Posterior cingulate gyrus (tissue), 11 donors: ENCODE measurements around the gene EIF5B.
A peak's percentile ranks its signal among the peaks of the same experiment; 100 is the strongest.
"Not testable (repeated sequence)": the region's sequence is repeated elsewhere in the genome, so short reads cannot be mapped to it uniquely, and the experiment has no call there.

Experiments
- DNase-seq, 10 donors: peaks; one replicate each; pipeline versions ENCODE4 v3.0.0 to v3.0.0-alpha.2; 2020 to 2021; ENCODE audit warnings: mixed read lengths in 3 of 10
- intact Hi-C: fragments of 100-400 bp; cut with DNase I; formaldehyde crosslinking; loops from one replicate; pipeline ENCODE4 v1.15.1; 2023

The EIF5B gene

DNA sequence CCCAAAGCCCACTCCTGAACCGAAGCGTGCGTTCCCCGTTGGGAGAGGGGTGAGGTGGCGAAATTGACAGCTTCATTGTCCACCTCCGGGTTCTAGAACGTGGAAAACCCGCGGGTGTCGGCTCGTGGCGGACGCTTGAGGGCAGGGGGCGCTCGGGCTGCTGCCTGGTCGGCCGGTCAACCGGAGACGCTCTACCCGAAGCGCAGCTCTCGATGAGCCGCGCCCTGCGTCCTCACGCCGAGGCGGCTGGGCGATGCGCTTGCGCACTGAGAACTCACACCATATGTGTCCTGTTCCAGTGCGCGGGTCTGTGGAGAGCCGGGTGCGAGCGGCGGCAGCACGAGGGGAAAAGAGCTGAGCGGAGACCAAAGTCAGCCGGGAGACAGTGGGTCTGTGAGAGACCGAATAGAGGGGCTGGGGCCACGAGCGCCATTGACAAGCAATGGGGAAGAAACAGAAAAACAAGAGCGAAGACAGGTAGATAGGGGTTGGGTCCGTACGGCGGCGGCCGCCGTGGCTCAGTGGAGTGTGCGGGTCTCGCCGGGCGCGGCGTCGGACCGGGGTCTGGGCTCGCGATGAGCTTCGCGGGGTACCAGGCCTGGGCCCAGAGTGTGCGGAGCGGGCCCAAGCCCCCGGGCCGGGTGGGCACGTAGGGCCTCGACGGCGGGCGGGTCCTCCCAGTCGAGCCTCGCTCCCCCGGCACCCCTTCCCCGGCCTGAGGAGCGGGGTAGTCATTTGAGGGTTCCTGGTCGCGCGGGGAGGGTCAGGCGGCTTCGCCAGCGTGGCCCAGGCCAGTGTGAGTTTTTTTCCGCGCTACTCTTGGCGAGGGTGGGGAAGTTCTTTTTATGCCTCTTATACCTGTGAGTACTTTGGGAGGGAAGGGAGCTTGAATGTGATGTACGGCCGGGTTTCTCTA, at the start of gene EIF5B:
Gene EIF5B, plus strand, starts transcription at position 277 of the 916 bp plus-strand sequence. Its CDS starts 166 bp downstream, at position 443.
- intact Hi-C loops = loop anchor here (1.0 to 10.0 kb wide), 2 partner anchors 153 to 183 kb away; partner anchors contain the start of genes LIPT1, REV1 and TSGA10
- DNase-seq = peak; percentile 94 to 100 (median 97)

- no peak for DNase-seq
- intact Hi-C loops = no loop called here
Measured at GRCh38 chr2:99297994-99298393, 39.2 kb upstream of the EIF5B start.

DNA sequence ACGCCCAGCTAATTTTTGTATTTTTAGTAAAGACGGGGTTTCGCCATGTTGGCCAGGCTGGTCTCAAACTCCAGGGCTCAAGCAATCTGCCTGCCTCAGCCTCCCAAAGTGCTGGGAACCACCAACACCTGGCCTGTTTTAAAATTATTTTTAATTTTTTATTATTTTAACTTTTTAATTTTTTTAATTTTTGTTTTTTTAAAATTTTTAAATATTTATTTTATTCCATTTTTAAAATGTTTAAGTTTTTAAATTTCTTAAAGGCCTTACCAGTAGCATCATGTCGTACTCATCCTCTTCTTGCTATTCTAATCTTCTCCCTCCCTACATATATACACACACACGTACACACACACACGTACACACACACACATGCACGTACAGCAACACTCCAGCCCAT, 37.6 kb upstream of the EIF5B start:
- intact Hi-C loops = no loop called here
- DNase-seq = no peak

DNA sequence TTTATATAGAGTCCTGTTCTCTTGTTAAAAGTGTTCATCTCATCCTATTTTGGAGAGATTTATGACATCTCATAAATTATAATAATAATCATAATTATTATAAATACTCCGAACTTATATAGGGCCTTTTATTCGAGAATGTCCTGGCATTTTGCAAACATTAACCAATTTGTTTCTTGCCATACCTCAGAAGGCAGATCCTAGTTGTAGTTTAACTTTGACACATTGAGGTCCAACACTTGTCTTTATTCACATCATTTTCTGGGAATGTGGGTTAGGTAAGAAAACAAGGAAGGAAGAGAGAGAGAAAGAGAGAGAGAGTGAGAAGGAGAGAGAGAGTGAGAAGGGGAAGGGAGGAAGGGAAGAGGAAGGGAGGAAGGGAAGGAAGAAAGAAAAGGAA, 36.1 kb upstream of the EIF5B start, which contains the start of gene LYG1:
Gene LYG1, minus strand, starts transcription at position 101 of the 400 bp plus-strand sequence. CDS start 5,527 bp downstream, outside the sequence.
- DNase-seq, intact Hi-C loops: not testable (repeated sequence)

DNA sequence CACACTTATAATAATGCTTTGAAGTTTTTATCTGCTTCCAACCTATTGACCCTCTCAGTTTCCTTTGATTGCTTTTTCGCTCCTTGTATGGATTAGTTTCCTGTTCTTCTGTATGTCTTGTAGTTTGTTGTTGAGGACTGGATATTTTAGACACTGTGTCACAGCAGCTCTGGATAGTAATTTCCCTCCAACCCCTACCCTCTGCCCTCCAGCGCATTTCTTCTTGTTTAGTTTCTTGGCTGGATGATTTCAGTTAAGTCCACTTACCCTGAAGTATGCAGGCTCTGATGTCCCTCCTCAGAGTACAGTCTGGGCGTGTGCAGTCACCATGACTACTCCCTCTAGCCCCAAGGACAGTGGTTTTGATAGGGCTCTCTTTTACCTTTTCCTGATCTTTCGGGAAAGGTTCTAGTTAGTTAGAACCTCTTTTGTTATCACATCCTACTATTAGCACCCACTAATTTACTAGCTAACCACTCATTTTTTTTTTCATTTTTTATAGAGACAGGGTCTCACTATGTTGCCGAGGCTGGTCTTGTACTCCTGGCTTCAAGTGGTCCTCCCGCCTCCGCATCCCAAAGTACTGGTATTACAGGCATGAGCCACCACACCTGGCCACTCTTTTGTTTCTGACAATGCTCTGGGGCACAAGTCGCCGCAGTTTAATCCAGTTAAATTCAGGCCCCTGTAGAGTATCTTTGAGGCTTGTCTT, 19.9 kb upstream of the EIF5B start:
- intact Hi-C loops = no loop called here
- no peak for DNase-seq

DNA sequence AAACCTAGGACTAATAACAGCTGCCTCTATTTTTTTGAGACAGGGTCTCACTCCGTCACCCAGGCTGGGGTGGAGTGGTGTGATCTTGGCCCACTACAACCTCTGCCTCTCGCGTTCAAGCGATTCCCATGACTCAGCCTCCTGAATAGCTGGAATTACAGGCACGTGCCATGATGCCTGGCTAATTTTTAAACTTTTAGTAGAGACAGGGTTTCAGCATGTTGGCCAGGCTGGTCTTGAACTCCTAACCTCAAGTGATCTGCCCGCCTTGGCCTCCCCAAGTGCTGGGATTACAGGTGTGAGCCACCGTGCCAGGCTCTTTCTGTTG, 19.4 kb upstream of the EIF5B start:
- DNase-seq, intact Hi-C loops: not testable (repeated sequence)

- no peak for DNase-seq
- intact Hi-C loops = no loop called here
Measured at GRCh38 chr2:99325384-99325783, 11.8 kb upstream of the EIF5B start.

DNA sequence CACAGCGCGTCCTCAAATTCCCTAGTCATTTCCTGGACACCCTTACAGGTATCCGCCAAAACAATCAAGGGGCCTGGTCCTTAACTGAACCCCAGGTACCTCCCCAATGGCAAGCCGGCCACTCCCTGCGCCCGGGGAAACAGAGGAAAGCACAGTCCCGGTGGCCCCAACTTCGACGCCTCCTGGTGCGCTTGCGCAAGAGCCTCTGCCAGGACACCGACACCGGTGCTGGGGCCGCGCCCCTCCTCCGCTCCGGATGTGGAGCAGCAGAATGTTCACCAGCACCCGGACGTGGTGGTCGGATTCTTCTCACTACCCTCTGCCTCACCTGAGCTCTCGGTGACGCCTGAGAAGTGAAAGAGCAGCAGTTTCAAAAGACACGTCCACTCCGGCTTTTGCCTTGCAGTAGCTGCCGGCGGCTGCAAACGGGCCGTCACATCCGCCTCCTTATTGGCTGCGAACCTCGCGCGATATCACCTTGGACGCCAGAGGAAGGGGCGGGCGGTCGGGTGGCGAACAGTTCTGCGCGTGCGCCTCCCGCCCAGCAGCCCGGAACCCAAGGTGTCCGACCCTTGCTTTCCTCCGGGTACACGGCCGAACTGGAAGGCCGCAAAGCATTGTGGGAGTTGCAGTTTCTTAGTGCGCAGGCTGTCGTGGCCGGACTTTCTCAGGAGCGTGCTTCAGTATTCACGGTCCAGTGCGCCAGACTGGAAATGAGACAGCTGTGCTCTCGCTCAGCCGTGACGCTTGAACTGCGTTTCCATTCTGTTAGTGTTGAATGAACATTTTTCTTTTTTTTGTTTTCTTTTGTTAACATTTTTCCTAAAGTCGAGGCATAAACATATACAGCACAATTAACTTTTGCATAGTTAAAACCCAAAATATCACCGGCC, 1.0 kb upstream of the EIF5B start, which contains the start of gene TXNDC9:
Gene TXNDC9, minus strand, starts transcription at position 423 of the 893 bp plus-strand sequence. CDS start 3,123 bp downstream, outside the sequence.
- DNase-seq = peak; percentile 97 to 100 (median 98)
- intact Hi-C loops = loop anchor here (1.0 to 10.0 kb wide), 2 partner anchors 155 to 181 kb away; partner anchors contain the start of genes LIPT1, MITD1, MRPL30 and TSGA10

DNA sequence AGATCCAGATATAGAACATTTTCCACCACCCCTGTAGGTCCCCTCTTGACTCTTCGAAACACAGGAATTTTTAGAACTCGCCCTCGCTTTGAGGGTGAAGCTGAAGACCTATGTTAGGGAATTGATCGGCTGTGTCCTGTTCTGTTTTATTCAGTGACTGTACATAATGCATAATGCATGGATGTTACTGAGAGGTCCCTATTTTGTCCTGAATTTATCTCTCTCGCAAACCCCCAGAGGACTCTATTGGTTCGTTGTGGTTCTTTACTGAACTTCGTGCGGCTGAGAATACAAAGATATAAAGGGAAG, 431 bp upstream of the EIF5B start:
- DNase-seq = no peak
- intact Hi-C loops = loop anchor here (1.0 to 10.0 kb wide), 3 partner anchors 154 to 182 kb away; partner anchors contain the start of genes LIPT1, MITD1, MRPL30 and REV1

GRCh38 chr2:99338029-99338585, 918 bp downstream of the EIF5B start:
- intact Hi-C loops = loop anchor here (10.0 kb wide), 1 partner anchor 183 kb away; the partner anchor contains the start of genes LIPT1 and TSGA10
- DNase-seq = no peak

DNA sequence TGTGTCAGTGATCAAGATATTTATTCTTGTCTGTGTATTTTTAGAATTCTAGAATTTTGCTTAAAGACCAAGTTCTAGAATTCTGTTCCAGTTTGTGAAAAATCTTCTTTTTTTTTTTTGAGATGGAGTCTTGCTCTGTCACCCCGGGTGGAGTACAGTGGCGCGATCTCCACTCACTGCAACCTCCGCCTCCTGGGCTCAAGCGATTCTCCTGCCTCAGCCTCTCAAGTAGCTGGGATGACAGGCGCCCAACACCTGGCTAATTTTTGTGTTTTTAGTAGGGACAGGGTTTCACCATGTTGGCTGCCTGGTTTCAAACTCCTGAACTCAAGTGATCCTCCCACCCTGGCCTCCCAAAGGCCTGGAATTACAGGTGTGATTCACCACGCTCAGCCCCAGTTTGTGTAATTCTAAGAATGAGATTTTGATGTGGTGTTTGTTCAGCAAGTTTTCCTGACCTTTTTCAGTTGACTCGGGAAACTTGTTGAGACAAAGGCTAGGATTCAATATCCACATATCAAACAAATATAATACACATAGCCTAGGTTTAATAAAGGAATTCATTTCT, 3.6 kb downstream of the EIF5B start:
- intact Hi-C loops = no loop called here
- no peak for DNase-seq

DNA sequence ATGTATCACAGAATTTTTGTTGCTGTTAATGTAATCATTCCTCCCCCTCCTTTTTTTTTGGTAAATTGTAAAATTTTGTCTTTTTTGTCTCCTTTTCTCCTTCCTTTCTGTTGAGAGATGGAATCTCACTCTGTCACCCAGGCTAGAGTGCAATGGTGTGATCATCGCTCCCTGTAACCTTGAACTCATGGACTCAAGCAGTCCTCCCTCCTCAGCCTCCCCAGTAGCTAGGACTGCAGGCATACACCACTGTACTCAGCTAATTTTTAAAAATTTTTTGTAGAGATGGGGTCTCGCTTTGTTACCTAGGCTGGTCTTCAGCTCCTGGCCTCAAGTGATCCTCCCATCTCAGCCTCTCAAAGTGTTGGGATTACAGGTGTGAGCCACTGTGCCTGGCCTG, 5.3 kb downstream of the EIF5B start:
- intact Hi-C loops = no loop called here
- DNase-seq = no peak

DNA sequence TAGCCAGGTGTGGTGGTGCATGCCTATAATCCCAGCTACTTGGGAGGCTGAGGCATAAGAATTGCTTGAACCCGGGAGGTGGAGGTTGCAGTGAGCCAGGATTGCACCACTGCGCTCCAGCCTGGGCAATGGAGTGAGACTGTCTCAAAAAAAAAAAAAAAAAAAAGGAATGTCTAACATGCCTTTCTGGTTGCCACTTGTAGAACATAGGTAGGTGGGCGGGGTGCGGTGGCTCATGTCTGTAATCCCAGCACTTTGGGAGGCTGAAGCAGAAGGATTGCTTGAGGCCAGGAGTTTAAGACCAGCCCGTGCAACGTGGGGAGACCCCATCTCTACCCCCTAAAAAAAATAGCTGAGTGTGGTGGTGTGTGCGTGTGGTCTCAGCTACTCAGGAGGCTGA, 8.3 kb downstream of the EIF5B start:
- DNase-seq, intact Hi-C loops: not testable (repeated sequence)

GRCh38 chr2:99346218-99346617, 9.0 kb downstream of the EIF5B start:
- intact Hi-C loops = no loop called here
- DNase-seq = no peak

DNA sequence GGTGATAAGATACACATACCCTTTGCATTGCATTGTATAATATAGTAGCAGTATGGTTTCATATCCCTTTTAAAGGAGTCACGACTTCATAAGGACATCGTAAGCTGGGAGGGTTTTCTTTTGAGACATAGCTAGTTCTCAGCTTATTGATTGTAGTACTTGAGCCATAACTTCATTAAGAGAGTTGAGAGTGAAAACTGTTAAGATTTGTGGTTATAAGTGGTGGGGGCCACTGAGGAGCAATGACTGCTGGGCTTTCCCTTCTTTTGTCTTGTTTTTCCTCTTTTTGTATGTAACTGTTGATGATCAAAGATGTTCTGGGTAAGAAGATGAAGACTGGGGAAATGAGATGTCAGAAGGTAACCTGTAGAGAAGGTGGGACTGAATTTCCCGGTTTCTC, 11.0 kb downstream of the EIF5B start:
- no peak for DNase-seq
- intact Hi-C loops = no loop called here

DNA sequence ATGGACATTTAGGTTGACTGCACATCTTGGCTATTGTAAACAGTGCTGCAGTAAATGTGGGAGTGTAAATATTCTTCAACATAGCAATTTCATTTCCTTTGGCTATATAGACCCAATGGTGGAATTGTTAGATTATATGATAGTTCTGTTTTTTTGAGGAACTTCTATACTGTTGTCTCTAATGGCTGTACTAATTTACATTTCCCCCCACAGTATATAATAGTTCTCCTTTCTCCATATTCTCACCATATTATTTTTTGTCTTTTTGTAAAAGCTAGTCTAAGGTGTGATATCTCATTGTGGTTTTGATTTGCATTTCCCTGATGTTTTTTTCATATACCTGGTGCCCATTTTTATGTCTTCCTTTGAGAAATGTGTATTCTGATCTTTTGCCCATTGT, 13.0 kb downstream of the EIF5B start:
- no peak for DNase-seq
- intact Hi-C loops = no loop called here

DNA sequence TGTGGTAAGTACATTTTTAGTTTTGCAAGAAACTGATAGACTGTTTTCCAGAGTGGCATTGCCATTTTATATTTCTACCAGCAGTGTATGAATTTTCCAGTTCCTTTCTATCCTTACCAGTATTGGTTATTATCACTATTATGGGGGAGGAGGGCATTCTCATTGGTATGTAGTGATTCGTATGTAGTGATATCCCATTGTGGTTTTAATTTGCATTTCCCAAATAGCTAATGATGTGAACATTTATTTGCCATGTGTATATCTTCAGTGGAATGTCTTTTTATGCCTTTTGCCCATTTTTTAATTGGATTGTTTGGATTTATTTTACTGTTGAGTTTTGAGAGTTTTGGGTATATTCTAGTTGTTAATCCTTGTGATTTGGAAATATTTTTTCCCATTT, 16.9 kb downstream of the EIF5B start:
- intact Hi-C loops = no loop called here
- DNase-seq = no peak

DNA sequence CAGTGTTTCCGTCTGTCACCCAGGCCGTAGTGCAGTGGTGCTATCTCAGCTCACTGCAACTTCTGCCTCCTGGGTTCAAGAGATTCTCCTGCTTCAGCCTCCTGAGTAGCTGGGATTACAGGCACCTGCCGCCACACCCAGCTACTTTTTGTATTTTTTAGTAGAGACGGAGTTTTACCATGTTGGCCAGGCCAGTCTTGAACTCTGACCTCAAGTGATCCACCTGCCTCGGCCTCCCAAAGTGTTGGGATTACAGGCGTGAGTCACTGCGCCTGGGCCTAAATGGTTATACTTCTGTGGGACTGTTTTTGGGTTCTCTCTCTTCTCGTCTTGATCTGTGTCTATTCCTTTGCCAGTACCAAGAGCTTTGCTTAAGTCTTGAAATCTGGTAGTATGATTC, 17.6 kb downstream of the EIF5B start:
- intact Hi-C loops, DNase-seq: not testable (repeated sequence)

DNA sequence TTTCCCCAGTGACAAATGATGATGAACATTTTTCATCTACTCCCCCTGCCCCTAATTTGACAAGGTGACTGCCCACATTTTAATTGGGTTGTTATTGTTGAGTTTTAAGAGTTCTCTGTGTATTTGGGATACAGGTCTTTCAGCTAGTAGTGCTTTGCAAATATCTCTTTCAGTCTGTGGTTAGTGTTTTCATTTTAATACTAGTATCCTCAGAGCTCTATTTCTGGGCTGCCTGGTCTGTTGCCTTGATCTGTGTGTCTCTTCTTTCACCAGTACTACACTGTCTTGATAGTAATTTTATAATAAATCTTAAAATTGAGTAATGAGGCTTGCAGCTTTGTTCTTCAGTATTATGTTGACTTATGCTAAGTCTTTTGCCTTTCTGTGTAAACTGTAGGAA, 19.7 kb downstream of the EIF5B start:
- DNase-seq = no peak
- intact Hi-C loops = no loop called here

DNA sequence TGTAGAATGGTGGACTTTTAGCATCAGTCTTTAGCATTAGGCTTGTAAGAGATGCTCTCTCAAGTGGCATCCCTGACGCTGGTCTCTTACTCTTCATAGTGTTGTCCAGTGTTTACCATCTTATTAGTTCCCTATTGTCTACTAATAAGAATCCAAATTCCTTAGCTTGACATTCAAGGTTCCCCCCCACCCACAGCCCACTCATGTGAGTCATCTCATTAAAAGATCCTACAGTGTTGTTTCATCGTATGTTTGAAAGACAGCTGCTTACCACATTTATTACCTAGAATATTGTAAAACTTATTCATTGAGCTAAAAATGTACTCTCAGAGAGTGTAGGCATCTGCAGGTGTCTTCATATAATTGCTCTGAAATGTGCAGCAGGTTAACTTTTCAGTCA, 28.5 kb downstream of the EIF5B start:
- DNase-seq = no peak
- intact Hi-C loops = no loop called here
